ENCODE results near the gene FZR1.

- TF ChIP-seq, protein P1, sequence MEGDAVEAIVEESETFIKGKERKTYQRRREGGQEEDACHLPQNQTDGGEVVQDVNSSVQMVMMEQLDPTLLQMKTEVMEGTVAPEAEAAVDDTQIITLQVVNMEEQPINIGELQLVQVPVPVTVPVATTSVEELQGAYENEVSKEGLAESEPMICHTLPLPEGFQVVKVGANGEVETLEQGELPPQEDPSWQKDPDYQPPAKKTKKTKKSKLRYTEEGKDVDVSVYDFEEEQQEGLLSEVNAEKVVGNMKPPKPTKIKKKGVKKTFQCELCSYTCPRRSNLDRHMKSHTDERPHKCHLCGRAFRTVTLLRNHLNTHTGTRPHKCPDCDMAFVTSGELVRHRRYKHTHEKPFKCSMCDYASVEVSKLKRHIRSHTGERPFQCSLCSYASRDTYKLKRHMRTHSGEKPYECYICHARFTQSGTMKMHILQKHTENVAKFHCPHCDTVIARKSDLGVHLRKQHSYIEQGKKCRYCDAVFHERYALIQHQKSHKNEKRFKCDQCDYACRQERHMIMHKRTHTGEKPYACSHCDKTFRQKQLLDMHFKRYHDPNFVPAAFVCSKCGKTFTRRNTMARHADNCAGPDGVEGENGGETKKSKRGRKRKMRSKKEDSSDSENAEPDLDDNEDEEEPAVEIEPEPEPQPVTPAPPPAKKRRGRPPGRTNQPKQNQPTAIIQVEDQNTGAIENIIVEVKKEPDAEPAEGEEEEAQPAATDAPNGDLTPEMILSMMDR (conservative IDR thresholded peaks at IDR 0.05) = no peak
- TF ChIP-seq EZH2 (IDR thresholded peaks at IDR 0.05; ENCODE audit: low read depth) = no peak
Observed at GRCh38 chr19:3554254-3555083, 48.4 kb downstream of the FZR1 start.
